Mesothelial cell of epicardium (in vitro differentiated cells): ENCODE measurements around the gene RUSC1. TPM values are rescaled to one million over a fixed set of nuclear protein-coding genes. Genes with fewer than 3 reads are reported as not detected.
A peak's percentile ranks its signal among the peaks of the same experiment; 100 is the strongest.

Experiments used
- DNase-seq, 2 experiments: peaks; one replicate each; pipeline ENCODE4 v3.0.0; 2021; ENCODE audit warnings: low spot score in 2 of 2; ENCODE audit not compliant: unreplicated experiment in 2 of 2
- H3K27ac Mint-ChIP-seq: 2 replicates; pipeline ENCODE4 v1.8.0; 2021; ENCODE audit warnings: mixed read lengths
- H3K27me3 Mint-ChIP-seq: 2 replicates; pipeline ENCODE4 v1.8.0; 2021; ENCODE audit warnings: low read depth, mixed read lengths
- H3K36me3 Mint-ChIP-seq: 2 replicates; pipeline ENCODE4 v1.8.0; 2021; ENCODE audit warnings: mixed read lengths
- H3K4me1 Mint-ChIP-seq: 2 replicates; pipeline ENCODE4 v1.8.0; 2021; ENCODE audit warnings: mixed read lengths
- H3K4me3 Mint-ChIP-seq: 2 replicates; pipeline ENCODE4 v1.8.0; 2021; ENCODE audit warnings: mild to moderate bottlenecking, moderate library complexity, mixed read lengths
- H3K9me3 Mint-ChIP-seq: 2 replicates; pipeline ENCODE4 v1.8.0; 2021; ENCODE audit warnings: mixed read lengths
- CTCF ChIP-seq: fragments of 200-600 bp; sonication (generic); IDR thresholded peaks from one replicate; pipeline ENCODE4 v1.5.0; 2021; ENCODE audit warnings: antibody characterized with exemption; ENCODE audit not compliant: unreplicated experiment
- total RNA-seq: library from RNA; stranded (reverse); gene quantifications from 3 replicates; pipeline ENCODE4 v1.2.1, GENCODE V29; 2021

The RUSC1 gene
- total RNA-seq = 55.0 to 57.0 TPM (median 55.5 TPM) in 3 replicates

GRCh38 chr1:155320661-155321617 lies at the start of gene RUSC1:
Gene RUSC1 (plus strand): TSS chr1:155320894. CDS start chr1:155321774, 880 bp downstream.
- Mint-ChIP-seq H3K4me1 (peaks cover 32% of the 10 kb centered on the region), H3K4me3 (peak within 1 kb of the TSS; percentile 89)

GRCh38 chr1:155272466-155273342 lies 48.0 kb upstream of the RUSC1 start:
- H3K4me3 Mint-ChIP-seq = peak overlapping the region; percentile 96
- H3K4me1 Mint-ChIP-seq = peaks cover 28% of the 10 kb centered on the region
- H3K27ac Mint-ChIP-seq = peak overlapping the region; percentile 97
- TF ChIP-seq CTCF = no peak
- peaks cover 17% of the 10 kb centered on the region for H3K36me3 Mint-ChIP-seq
- no peak for DNase-seq
- H3K9me3 Mint-ChIP-seq = no peaks in the 10 kb centered on the region
- H3K27me3 Mint-ChIP-seq = no peaks in the 10 kb centered on the region

More at GRCh38 chr1:155320661-155321617, at the start of gene RUSC1:
- Mint-ChIP-seq H3K27ac (peak within 1 kb of the TSS; percentile 9), H3K9me3 (no peaks in the 10 kb centered on the region), H3K27me3 (no peaks in the 10 kb centered on the region), H3K36me3 (peaks cover 7% of the 10 kb centered on the region)
- TF ChIP-seq CTCF = no peak
- DNase-seq = no peak

- Mint-ChIP-seq H3K36me3 (peaks cover 11% of the 10 kb centered on the region), H3K4me3 (peak within 1 kb of the TSS; percentile 96), H3K27me3 (no peaks in the 10 kb centered on the region), H3K9me3 (no peaks in the 10 kb centered on the region), H3K27ac (peak within 1 kb of the TSS; percentile 97), H3K4me1 (peaks cover 32% of the 10 kb centered on the region)
- no peak for TF ChIP-seq CTCF
- DNase-seq = peak; percentile 88 to 92
Observed at GRCh38 chr1:155273343-155274245, 47.1 kb upstream of the RUSC1 start, which contains the start of gene CLK2. Gene CLK2 (minus strand): TSS chr1:155273504. CDS start chr1:155270977, 2,527 bp downstream.

- peak within 1 kb of the TSS; percentile 65 for H3K27ac Mint-ChIP-seq
- no peaks in the 10 kb centered on the region for H3K9me3 Mint-ChIP-seq
- peak; percentile 69 for TF ChIP-seq CTCF
- no peaks in the 10 kb centered on the region for H3K27me3 Mint-ChIP-seq
- DNase-seq = peak; percentile 97 to 99
- peak within 1 kb of the TSS; percentile 76 for H3K4me3 Mint-ChIP-seq
- H3K4me1 Mint-ChIP-seq = peaks cover 23% of the 10 kb centered on the region
- peaks cover 4% of the 10 kb centered on the region for H3K36me3 Mint-ChIP-seq
Observed at GRCh38 chr1:155277070-155277901, 43.4 kb upstream of the RUSC1 start, which contains the start of gene HCN3. Gene HCN3 (plus strand): TSS chr1:155277463. CDS start chr1:155277591, 128 bp downstream.
